AG09319 (cell line): ENCODE measurements around the gene MYO5B.

Source experiments
- DNase-seq: peaks from one replicate; pipeline ENCODE4 v3.0.0-alpha.2; 2010; ENCODE audit warnings: low read depth; ENCODE audit errors: extremely low read depth
- CTCF ChIP-seq: IDR thresholded peaks from 2 replicates; pipeline ENCODE4 v1.5.1; 2011; ENCODE audit warnings: low read depth, mild to moderate bottlenecking, inconsistent platforms, low read length, moderate library complexity

MYO5B gene

DNA sequence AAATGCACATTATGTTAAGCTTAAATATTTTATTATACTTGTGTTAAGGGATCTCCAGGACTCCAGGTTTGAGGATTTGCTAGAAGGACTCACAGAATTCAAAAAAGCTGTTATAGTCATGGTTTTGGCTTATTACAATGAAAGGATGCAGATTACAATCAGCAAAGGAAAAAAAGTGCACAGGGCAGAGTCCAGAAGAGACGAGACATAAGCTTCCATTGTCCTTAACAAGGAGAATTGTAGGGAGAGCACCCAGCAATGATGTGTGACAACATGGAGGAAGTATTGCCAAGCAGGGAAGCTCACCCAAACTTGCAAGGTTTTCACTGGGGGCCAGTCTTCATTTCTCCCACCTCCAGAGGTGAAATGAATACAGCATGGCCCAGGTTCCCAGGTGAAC lies 12.8 kb upstream of the MYO5B start:
- no peak for DNase-seq
- TF ChIP-seq CTCF = no peak

DNA sequence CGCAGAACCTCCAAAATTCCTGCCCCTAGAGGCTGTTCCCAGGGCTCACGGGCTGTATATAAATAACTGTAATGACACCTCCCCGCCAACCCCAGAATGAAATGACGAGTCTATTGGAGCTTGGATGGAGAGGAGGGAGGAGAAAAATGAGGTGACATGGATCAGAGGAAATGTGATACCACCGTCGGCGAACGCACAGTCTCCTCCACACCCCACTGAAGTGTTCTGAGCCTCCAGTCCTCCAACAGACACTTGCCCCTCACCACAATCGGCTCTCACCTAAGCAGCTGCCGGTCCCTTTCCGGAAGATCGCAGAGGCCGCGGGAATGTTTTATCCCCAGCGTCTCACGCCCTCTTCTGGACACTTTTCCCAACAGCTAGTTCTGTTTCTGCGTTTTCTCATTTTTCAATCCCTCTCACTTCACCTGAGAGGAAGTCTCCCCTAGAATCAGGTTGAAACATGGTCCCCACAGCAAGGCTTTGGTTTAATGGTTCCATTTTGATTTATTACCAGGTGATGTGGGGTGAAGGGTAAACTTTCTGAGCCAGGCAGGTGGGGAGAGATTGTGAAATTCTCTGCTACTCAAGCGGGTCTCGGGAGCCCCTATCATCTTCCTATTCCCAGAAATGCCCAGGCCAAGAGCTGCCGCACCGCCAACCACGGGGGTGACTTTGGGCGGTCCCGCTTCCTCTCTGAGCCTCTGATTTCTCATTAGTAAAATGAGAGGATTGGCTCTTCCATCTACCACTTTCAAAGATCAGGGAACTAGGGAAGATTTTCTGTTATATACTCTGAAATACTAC lies 9.1 kb upstream of the MYO5B start:
- no peak for DNase-seq

DNA sequence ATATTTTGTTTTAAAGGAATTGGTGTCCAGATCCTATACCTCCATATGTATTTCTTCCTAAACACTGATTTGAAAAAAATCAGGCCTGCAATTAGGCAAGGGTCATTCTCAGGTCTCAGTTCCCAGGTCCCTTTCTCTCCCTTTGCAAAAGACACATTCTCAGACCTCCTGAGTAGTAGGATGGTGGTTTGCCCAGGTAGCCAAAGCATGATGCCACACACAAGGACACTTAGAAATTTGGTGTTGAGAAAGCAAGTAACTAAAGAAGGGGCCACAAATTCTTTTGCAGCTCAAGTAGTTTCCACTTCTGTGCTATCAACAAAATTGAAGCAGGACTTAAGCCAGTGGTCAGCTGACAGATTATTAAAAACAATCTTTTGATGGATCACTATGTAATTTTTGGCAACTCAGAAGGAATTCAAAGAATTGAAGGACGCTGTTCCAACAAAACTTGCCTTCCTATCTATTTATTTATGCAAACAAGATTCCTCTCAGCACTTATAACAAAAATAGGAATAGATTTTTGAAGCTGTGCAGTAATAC lies 6.6 kb upstream of the MYO5B start:
- no peak for DNase-seq
- TF ChIP-seq CTCF = no peak

More for the DNA sequence above, 9.1 kb upstream of the MYO5B start:
- peak; percentile 54 for TF ChIP-seq CTCF

- DNase-seq = no peak
- no peak for TF ChIP-seq CTCF
Observed at GRCh38 chr18:50199921-50200320, 5.0 kb upstream of the MYO5B start.

- no peak for TF ChIP-seq CTCF
- no peak for DNase-seq
Observed at GRCh38 chr18:50199346-50199855, 4.5 kb upstream of the MYO5B start.

- TF ChIP-seq CTCF = no peak
- DNase-seq = no peak
Observed at GRCh38 chr18:50196261-50196660, 1.3 kb upstream of the MYO5B start.

GRCh38 chr18:50195689-50196088 lies 742 bp upstream of the MYO5B start:
- DNase-seq = no peak
- no peak for TF ChIP-seq CTCF
